Inflammatory macrophage treated with lipopolysaccharide for 4 hours (primary cell): Measurements from ENCODE around the gene HECTD4.
"Not testable (repeated sequence)": the region's sequence is repeated elsewhere in the genome, so short reads cannot be mapped to it uniquely, and the experiment has no call there.

ENCODE experiments used
- DNase-seq: peaks from one replicate; pipeline ENCODE4 v3.0.0-alpha.2; 2020

The HECTD4 gene

GRCh38 chr12:112252184-112252583 lies 130.0 kb downstream of the HECTD4 start:
- DNase-seq, result no peak

- not testable (repeated sequence) for DNase-seq
Observed at GRCh38 chr12:112244902-112245301, 137.3 kb downstream of the HECTD4 start.

- no peak for DNase-seq
Observed at GRCh38 chr12:112243255-112244110, 138.7 kb downstream of the HECTD4 start.

GRCh38 chr12:112241176-112241575 lies 141.1 kb downstream of the HECTD4 start:
- no peak for DNase-seq

- DNase-seq, result no peak
Observed at GRCh38 chr12:112239881-112240280, 142.3 kb downstream of the HECTD4 start.

GRCh38 chr12:112239020-112239419 lies 143.2 kb downstream of the HECTD4 start:
- no peak for DNase-seq

- no peak for DNase-seq
Observed at GRCh38 chr12:112238441-112238840, 143.8 kb downstream of the HECTD4 start.

- no peak for DNase-seq
Observed at GRCh38 chr12:112236786-112237185, 145.4 kb downstream of the HECTD4 start.

- no peak for DNase-seq
Observed at GRCh38 chr12:112236386-112236785, 145.8 kb downstream of the HECTD4 start.

GRCh38 chr12:112234303-112234702 lies 147.9 kb downstream of the HECTD4 start:
- no peak for DNase-seq

- no peak for DNase-seq
Observed at GRCh38 chr12:112233242-112233641, 149.0 kb downstream of the HECTD4 start.

GRCh38 chr12:112230136-112230535 lies 152.1 kb downstream of the HECTD4 start:
- no peak for DNase-seq

GRCh38 chr12:112226768-112227167 lies 155.5 kb downstream of the HECTD4 start:
- DNase-seq, result no peak

- DNase-seq, result not testable (repeated sequence)
Observed at GRCh38 chr12:112220628-112221027, 161.6 kb downstream of the HECTD4 start.

GRCh38 chr12:112219195-112219594 lies 163.0 kb downstream of the HECTD4 start:
- no peak for DNase-seq

GRCh38 chr12:112218150-112218549 lies 164.1 kb downstream of the HECTD4 start:
- no peak for DNase-seq

GRCh38 chr12:112217647-112218046 lies 164.6 kb downstream of the HECTD4 start:
- no peak for DNase-seq

GRCh38 chr12:112216223-112216622 lies 166.0 kb downstream of the HECTD4 start:
- DNase-seq, result no peak

- no peak for DNase-seq
Observed at GRCh38 chr12:112214064-112214463, 168.2 kb downstream of the HECTD4 start.

- no peak for DNase-seq
Observed at GRCh38 chr12:112208301-112208910, 173.8 kb downstream of the HECTD4 start.

GRCh38 chr12:112207397-112207924 lies 174.8 kb downstream of the HECTD4 start:
- DNase-seq, result no peak

- DNase-seq, result no peak
Observed at GRCh38 chr12:112206944-112207343, 175.3 kb downstream of the HECTD4 start.

GRCh38 chr12:112199136-112199535 lies 183.1 kb downstream of the HECTD4 start:
- DNase-seq, result no peak

GRCh38 chr12:112198120-112198733 lies 184.0 kb downstream of the HECTD4 start:
- peak; percentile 31 for DNase-seq
